ENCODE data around the gene ALPI. TPM values are rescaled to one million over a fixed set of nuclear protein-coding genes. Genes with fewer than 3 reads are reported as not detected.

ALPI gene
- total RNA-seq, 1 experiment from 2014 or later = 5.3 TPM

DNA sequence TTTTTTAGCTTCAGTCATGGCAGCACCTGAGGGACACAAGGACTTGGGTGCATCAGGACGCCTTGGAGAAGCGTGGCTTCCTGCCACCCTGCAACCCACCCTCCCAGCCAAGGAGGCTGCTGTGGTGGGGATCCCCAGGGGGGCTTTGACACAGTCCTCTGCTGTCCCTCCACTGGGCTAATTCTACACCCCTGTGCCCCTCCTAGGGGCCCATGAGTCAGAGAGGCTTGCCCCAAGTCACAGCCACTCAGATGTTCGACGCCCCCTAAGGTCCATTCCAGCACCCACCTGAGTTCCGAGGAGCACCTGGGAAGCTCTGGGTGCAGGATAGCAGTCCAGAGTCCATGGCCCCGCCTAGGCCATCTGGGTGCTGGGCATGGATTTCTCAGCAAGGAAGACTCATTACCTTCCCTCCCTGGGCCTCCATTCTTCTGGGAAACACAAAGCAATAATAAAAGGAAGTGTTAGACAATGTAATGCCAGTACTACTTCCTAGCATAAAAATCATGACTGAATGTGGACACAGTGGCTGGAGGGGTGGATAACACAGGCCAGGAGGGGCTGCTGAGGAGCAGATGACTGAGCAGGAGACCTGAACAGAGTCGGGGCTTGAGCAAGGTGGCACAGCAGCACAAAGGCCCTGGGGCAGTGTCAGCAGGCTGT lies 45.6 kb upstream of the ALPI start:
- Mint-ChIP-seq H3K4me1 (ENCODE audit: low read depth, unreplicated experiment) (no peaks in the 10 kb centered on the region), H3K4me3 (ENCODE audit: unreplicated experiment) (no peak overlapping the region), H3K27ac (ENCODE audit: unreplicated experiment) (no peak overlapping the region), H3K36me3 (ENCODE audit: insufficient read depth, unreplicated experiment) (no peaks in the 10 kb centered on the region), H3K9me3 (ENCODE audit: unreplicated experiment) (no peaks in the 10 kb centered on the region), H3K27me3 (ENCODE audit: insufficient read depth, unreplicated experiment) (no peaks in the 10 kb centered on the region)
- ChIA-PET CTCF (no interaction called here), POLR2A (no interaction called here)
- intact Hi-C loops (cut with micrococcal nuclease; ENCODE audit: unreplicated experiment) = no loop called here
- Histone ChIP-seq H3K27me3 (replicated peaks; ENCODE audit: control insufficient read depth, insufficient read depth, low read length) (no peaks in the 10 kb centered on the region), H3K36me3 (ENCODE audit: control insufficient read depth, insufficient read depth, low read length) (no peaks in the 10 kb centered on the region), H3K9me3 (no peaks in the 10 kb centered on the region), H3K4me1 (no peaks in the 10 kb centered on the region), H3K4me3 (ENCODE audit: low read depth, low read length) (no peak overlapping the region)
- no TSS peak for BruUV-seq (replicated peaks)
- DNase-seq = no peak
- no peak for TF ChIP-seq CTCF (IDR thresholded peaks at IDR 0.05; ENCODE audit: insufficient read depth in 1 of 2, low read depth in 1 of 2, low read length in 1 of 2, severe bottlenecking in 1 of 2, unreplicated experiment in 1 of 2)

DNA sequence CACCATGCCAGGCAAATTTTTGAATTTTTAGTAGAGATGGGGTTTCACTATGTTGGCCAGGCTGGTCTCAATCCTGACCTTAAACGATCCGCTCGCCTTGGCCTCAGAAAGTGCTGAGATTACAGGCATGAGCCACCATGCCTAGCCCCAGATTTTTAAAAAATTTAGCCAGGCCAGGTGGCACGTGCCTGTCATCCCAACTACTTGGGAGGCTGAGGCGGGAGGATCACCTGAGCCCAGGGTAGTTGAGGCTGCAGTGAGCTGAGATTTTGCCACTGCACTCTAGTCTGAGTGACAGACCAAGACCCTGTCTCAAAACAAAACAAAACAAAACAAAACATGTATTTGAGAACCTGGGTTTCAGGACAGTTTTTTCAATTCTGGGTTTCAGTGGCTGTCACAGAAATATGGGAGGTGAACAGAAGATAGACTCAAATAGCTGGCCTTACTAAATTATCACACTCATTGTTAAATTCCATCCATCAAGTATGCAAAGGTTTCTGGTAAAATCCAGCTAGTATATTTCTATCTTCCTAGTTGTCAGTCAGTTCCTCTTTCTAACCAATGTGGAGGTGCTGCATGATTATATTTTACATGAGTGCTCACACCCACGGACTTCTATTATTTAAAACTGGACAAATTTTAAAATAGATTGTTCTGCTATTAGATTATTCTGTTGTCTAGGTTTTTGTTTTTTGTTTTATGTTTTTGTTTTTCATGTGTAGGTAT lies 43.9 kb upstream of the ALPI start:
- intact Hi-C loops (cut with micrococcal nuclease; ENCODE audit: unreplicated experiment) = no loop called here
- no peak overlapping the region for H3K4me3 ChIP-seq (ENCODE audit: low read depth, low read length)
- Mint-ChIP-seq H3K36me3 (ENCODE audit: insufficient read depth, unreplicated experiment) (no peaks in the 10 kb centered on the region), H3K9me3 (ENCODE audit: unreplicated experiment) (no peaks in the 10 kb centered on the region), H3K27ac (ENCODE audit: unreplicated experiment) (no peak overlapping the region), H3K4me1 (ENCODE audit: low read depth, unreplicated experiment) (no peaks in the 10 kb centered on the region), H3K27me3 (ENCODE audit: insufficient read depth, unreplicated experiment) (no peaks in the 10 kb centered on the region), H3K4me3 (ENCODE audit: unreplicated experiment) (no peak overlapping the region)
- H3K4me1 ChIP-seq = no peaks in the 10 kb centered on the region
- ChIA-PET CTCF (no interaction called here), POLR2A (interaction anchor here (0.6 kb wide), 1 partner anchor 629 kb away, joined by 3 read pairs; no protein-coding TSS in a partner anchor)
- BruUV-seq (replicated peaks) = no TSS peak
- H3K9me3 ChIP-seq = no peaks in the 10 kb centered on the region
- no peaks in the 10 kb centered on the region for H3K36me3 ChIP-seq (ENCODE audit: control insufficient read depth, insufficient read depth, low read length)
- no peaks in the 10 kb centered on the region for H3K27me3 ChIP-seq (replicated peaks; ENCODE audit: control insufficient read depth, insufficient read depth, low read length)
- TF ChIP-seq CTCF (IDR thresholded peaks at IDR 0.05; ENCODE audit: insufficient read depth in 1 of 2, low read depth in 1 of 2, low read length in 1 of 2, severe bottlenecking in 1 of 2, unreplicated experiment in 1 of 2) = no peak
- DNase-seq = no peak

DNA sequence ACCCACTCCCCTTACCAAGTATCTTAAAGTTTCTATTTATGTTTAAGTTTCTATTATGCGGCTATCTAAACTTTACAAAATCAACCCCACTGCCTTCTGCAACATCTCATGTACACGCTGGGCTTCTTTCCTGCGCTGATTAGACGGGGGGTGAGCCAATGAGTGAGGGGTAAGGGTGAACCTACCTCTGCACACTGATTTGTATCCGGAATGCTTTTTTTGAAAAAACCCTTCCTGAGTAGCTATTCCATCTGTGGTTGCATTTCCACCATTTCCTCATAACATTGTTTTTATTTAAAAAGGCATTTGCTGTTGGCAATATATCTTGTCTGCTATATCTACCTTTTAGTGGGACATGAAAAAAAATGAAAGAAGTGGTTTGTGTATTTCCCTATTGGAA lies 43.0 kb upstream of the ALPI start:
- no peak for DNase-seq
- Histone ChIP-seq H3K9me3 (no peaks in the 10 kb centered on the region), H3K36me3 (ENCODE audit: control insufficient read depth, insufficient read depth, low read length) (no peaks in the 10 kb centered on the region), H3K27me3 (replicated peaks; ENCODE audit: control insufficient read depth, insufficient read depth, low read length) (no peaks in the 10 kb centered on the region), H3K4me3 (ENCODE audit: low read depth, low read length) (no peak overlapping the region), H3K4me1 (no peaks in the 10 kb centered on the region)
- BruUV-seq (replicated peaks) = no TSS peak
- CTCF ChIA-PET = no interaction called here
- Mint-ChIP-seq H3K36me3 (ENCODE audit: insufficient read depth, unreplicated experiment) (no peaks in the 10 kb centered on the region), H3K4me3 (ENCODE audit: unreplicated experiment) (no peak overlapping the region), H3K27me3 (ENCODE audit: insufficient read depth, unreplicated experiment) (no peaks in the 10 kb centered on the region), H3K27ac (ENCODE audit: unreplicated experiment) (no peak overlapping the region), H3K4me1 (ENCODE audit: low read depth, unreplicated experiment) (no peaks in the 10 kb centered on the region), H3K9me3 (ENCODE audit: unreplicated experiment) (no peaks in the 10 kb centered on the region)
- TF ChIP-seq CTCF (IDR thresholded peaks at IDR 0.05; ENCODE audit: insufficient read depth in 1 of 2, low read depth in 1 of 2, low read length in 1 of 2, severe bottlenecking in 1 of 2, unreplicated experiment in 1 of 2) = no peak
- POLR2A ChIA-PET = no interaction called here
- intact Hi-C loops (cut with micrococcal nuclease; ENCODE audit: unreplicated experiment) = no loop called here
